Caco-2 (cell line): ENCODE measurements around the gene LCN1. TPM values are rescaled to one million over a fixed set of nuclear protein-coding genes. Genes with fewer than 3 reads are reported as not detected.

Source experiments
- BruUV-seq: library from RNA; stranded (reverse); fragments of 400-500 nt; replicated peaks from 2 replicates; lab custom pipeline; 2021; lab: Mats Ljungman, UMichigan
- CTCF ChIA-PET: fragments of 300-600 bp; sonication (Branson Sonifier 250); formaldehyde crosslinking; loops from one replicate; lab custom pipeline; 2022; ENCODE audit warnings: antibody characterized with exemption; lab: Charles Lee
- POLR2A ChIA-PET: fragments of 300-600 bp; sonication (Branson Sonifier 250); formaldehyde crosslinking; loops from one replicate; lab custom pipeline; 2022; ENCODE audit warnings: antibody characterized with exemption; lab: Charles Lee
- DNase-seq, 2 experiments: peaks; one replicate each; pipeline versions ENCODE4 v3.0.0 to v3.0.0-alpha.2; 2020 to 2022
- H3K27me3 ChIP-seq: replicated peaks from 2 replicates; pipeline ENCODE4 v1.6.0; 2011; ENCODE audit warnings: low read length; ENCODE audit not compliant: control insufficient read depth, insufficient read depth
- H3K36me3 ChIP-seq: 2 replicates; pipeline ENCODE4 v1.5.1; 2011; ENCODE audit warnings: low read length; ENCODE audit not compliant: control insufficient read depth, insufficient read depth
- H3K4me1 ChIP-seq: fragments of 250-450 bp; sonication (Bioruptor Pico); 2 replicates; pipeline ENCODE4 v1.5.1; 2020; ENCODE audit warnings: mild to moderate bottlenecking
- H3K4me3 ChIP-seq: 2 replicates; pipeline ENCODE4 v1.5.1; 2011; ENCODE audit warnings: low read depth, mild to moderate bottlenecking, control low read depth, low read length
- H3K9me3 ChIP-seq: fragments of 250-450 bp; sonication (Bioruptor Pico); 2 replicates; pipeline ENCODE4 v1.5.1; 2020; ENCODE audit warnings: mild to moderate bottlenecking, moderate library complexity
- H3K27ac Mint-ChIP-seq: one replicate; pipeline ENCODE4 v1.8.0; 2022; ENCODE audit warnings: mixed read lengths; ENCODE audit not compliant: unreplicated experiment
- H3K27me3 Mint-ChIP-seq: one replicate; pipeline ENCODE4 v1.8.0; 2022; ENCODE audit warnings: mixed read lengths; ENCODE audit not compliant: insufficient read depth, unreplicated experiment
- H3K36me3 Mint-ChIP-seq: one replicate; pipeline ENCODE4 v1.8.0; 2022; ENCODE audit warnings: mild to moderate bottlenecking, mixed read lengths; ENCODE audit not compliant: insufficient read depth, unreplicated experiment
- H3K4me1 Mint-ChIP-seq: one replicate; pipeline ENCODE4 v1.8.0; 2022; ENCODE audit warnings: low read depth, mixed read lengths; ENCODE audit not compliant: unreplicated experiment
- H3K4me3 Mint-ChIP-seq: one replicate; pipeline ENCODE4 v1.8.0; 2022; ENCODE audit warnings: mild to moderate bottlenecking, moderate library complexity, mixed read lengths; ENCODE audit not compliant: unreplicated experiment
- H3K9me3 Mint-ChIP-seq: one replicate; pipeline ENCODE4 v1.8.0; 2022; ENCODE audit warnings: mixed read lengths; ENCODE audit not compliant: unreplicated experiment
- CTCF ChIP-seq, 2 experiments: fragments of 200-600 bp in 1 of 2; IDR thresholded peaks; 1 replicate in 1 of 2; 2 replicates in 1 of 2; pipeline versions ENCODE4 v1.5.1 to v1.8.0; 2011 to 2022; ENCODE audit warnings: antibody characterized with exemption in 1 of 2, control low read depth in 1 of 2, inconsistent platforms in 1 of 2, low read depth in 1 of 2, low read length in 1 of 2, mild to moderate bottlenecking in 1 of 2, moderate library complexity in 1 of 2; ENCODE audit not compliant: insufficient read depth in 1 of 2, severe bottlenecking in 1 of 2, unreplicated experiment in 1 of 2
- intact Hi-C: fragments of 100-400 bp; cut with micrococcal nuclease; formaldehyde crosslinking; loops from one replicate; pipeline ENCODE4 v1.10.0; 2022; ENCODE audit not compliant: unreplicated experiment
- total RNA-seq: library from RNA; stranded (reverse); gene quantifications from 2 replicates; pipeline ENCODE4 v1.2.3, GENCODE V29; 2022

LCN1 gene
- total RNA-seq, 1 experiment from 2014 or later: not detected

- Mint-ChIP-seq H3K4me1 (no peaks in the 10 kb centered on the region), H3K4me3 (peak within 1 kb of the TSS; percentile 75), H3K36me3 (peaks cover 38% of the 10 kb centered on the region), H3K27me3 (no peaks in the 10 kb centered on the region), H3K27ac (peak within 1 kb of the TSS; percentile 89), H3K9me3 (no peaks in the 10 kb centered on the region)
- Histone ChIP-seq H3K4me3 (peak within 1 kb of the TSS; percentile 91), H3K4me1 (peaks cover 12% of the 10 kb centered on the region; the same call in 1 of the 2 replicates), H3K36me3 (peaks cover 9% of the 10 kb centered on the region), H3K9me3 (no peaks in the 10 kb centered on the region), H3K27me3 (no peaks in the 10 kb centered on the region)
- ChIA-PET POLR2A (no interaction called here), CTCF (no interaction called here)
- TF ChIP-seq CTCF (IDR thresholded peaks at IDR 0.05; ENCODE audit: insufficient read depth in 1 of 2, low read depth in 1 of 2, low read length in 1 of 2, severe bottlenecking in 1 of 2, unreplicated experiment in 1 of 2): peak; percentile 74 to 88
- DNase-seq: peak; percentile 89 to 95
- intact Hi-C loops: loop anchor here (2.0 kb wide), 1 partner anchor 20 kb away; no protein-coding TSS in a partner anchor
- BruUV-seq: no TSS peak
Observed at GRCh38 chr9:135500525-135501260, 20.5 kb upstream of the LCN1 start, which contains the start of gene MRPS2. TSS of gene MRPS2 (plus strand) at chr9:135500682. CDS start at chr9:135500711, 29 bp downstream.

- no peaks in the 10 kb centered on the region for H3K4me1 Mint-ChIP-seq
- peaks cover 38% of the 10 kb centered on the region for H3K36me3 Mint-ChIP-seq
- Histone ChIP-seq H3K4me3 (peak overlapping the region; percentile 91), H3K27me3 (no peaks in the 10 kb centered on the region), H3K9me3 (no peaks in the 10 kb centered on the region), H3K36me3 (peaks cover 9% of the 10 kb centered on the region), H3K4me1 (peaks cover 12% of the 10 kb centered on the region; the same call in 1 of the 2 replicates)
- DNase-seq: peak in 1 of 2 experiments; percentile 65
- no peaks in the 10 kb centered on the region for H3K27me3 Mint-ChIP-seq
- H3K27ac Mint-ChIP-seq: no peak overlapping the region
- POLR2A ChIA-PET: no interaction called here
- CTCF ChIA-PET: no interaction called here
- peak overlapping the region; percentile 75 for H3K4me3 Mint-ChIP-seq
- BruUV-seq: no TSS peak
- intact Hi-C loops: loop anchor here (2.0 kb wide), 1 partner anchor 21 kb away; no protein-coding TSS in a partner anchor
- H3K9me3 Mint-ChIP-seq: no peaks in the 10 kb centered on the region
- no peak for TF ChIP-seq CTCF (IDR thresholded peaks at IDR 0.05; ENCODE audit: insufficient read depth in 1 of 2, low read depth in 1 of 2, low read length in 1 of 2, severe bottlenecking in 1 of 2, unreplicated experiment in 1 of 2)
Observed at GRCh38 chr9:135501261-135502167, 19.7 kb upstream of the LCN1 start.
